K562 (cell line): ENCODE measurements around the gene CCNC. TPM values are rescaled to one million over a fixed set of nuclear protein-coding genes. Genes with fewer than 3 reads are reported as not detected.

Experiments used
- ATAC-seq: fragments of 200-7000 bp; cut with Tn5 transposase; 3 replicates; pipeline ENCODE4 v1.9.1; 2020; ENCODE audit warnings: moderate library complexity
- BruUV-seq: library from RNA; stranded (reverse); fragments of 400-500 nt; replicated peaks from 2 replicates; lab custom pipeline; 2021; lab: Mats Ljungman, UMichigan
- CTCF ChIA-PET: fragments of 300-600 bp; formaldehyde crosslinking; extraction: SDS; loops from one replicate; lab custom pipeline; 2021; ENCODE audit warnings: low intra/inter-chr PET ratio; lab: Yijun Ruan, JAX
- POLR2A ChIA-PET: fragments of 300-600, 350-650 bp; sonication (Branson Sonifier 250); formaldehyde crosslinking; extraction: SDS; loops from one replicate; lab custom pipeline; 2021; ENCODE audit warnings: antibody characterized with exemption, inconsistent platforms; lab: Yijun Ruan, JAX
- DNase-seq, 4 experiments: peaks; one replicate each; pipeline versions ENCODE4 v3.0.0 to v3.0.0-alpha.2; 2011 to 2018; ENCODE audit warnings: low spot score in 3 of 4, mixed read lengths in 3 of 4; ENCODE audit errors: extremely low read depth in 1 of 4
- FAIRE-seq: peaks from 2 replicates; lab custom pipeline; 2011; peaks lifted over from hg19 to GRCh38; lab: Jason Lieb, UNC
- H2AFZ ChIP-seq: 2 replicates; pipeline ENCODE4 v1.6.0; 2011; ENCODE audit warnings: low read depth, low read length, control low read depth, inconsistent platforms
- H3K27ac ChIP-seq: fragments of 200-600 bp; 3 replicates; pipeline ENCODE4 v1.8.0; 2011; ENCODE audit warnings: low read depth, mild to moderate bottlenecking, control low read depth, inconsistent platforms, low read length, moderate library complexity, mixed read lengths; ENCODE audit errors: extremely low read depth
- H3K27me3 ChIP-seq, 2 experiments: fragments of 300-600 bp in 1 of 2; 2 replicates in 1 of 2; 3 replicates in 1 of 2; pipeline versions ENCODE4 v1.6.0 to v1.8.0; 2011; ENCODE audit warnings: inconsistent platforms in 2 of 2, low read length in 2 of 2, mild to moderate bottlenecking in 1 of 2, mixed read lengths in 1 of 2, moderate library complexity in 1 of 2; ENCODE audit not compliant: control insufficient read depth in 2 of 2, insufficient read depth in 2 of 2
- H3K36me3 ChIP-seq: fragments of 300-600 bp; 3 replicates; pipeline ENCODE4 v1.8.0; 2011; ENCODE audit warnings: mild to moderate bottlenecking, low read length, inconsistent platforms; ENCODE audit not compliant: control insufficient read depth, insufficient read depth
- H3K4me1 ChIP-seq, 2 experiments: fragments of 200-600 bp in 1 of 2; replicated peaks in 1 of 2; 2 replicates in 1 of 2; 3 replicates in 1 of 2; pipeline versions ENCODE4 v1.5.1 to v1.8.0; 2011; ENCODE audit warnings: inconsistent platforms in 2 of 2, low read length in 2 of 2, mild to moderate bottlenecking in 1 of 2, mixed read lengths in 1 of 2, moderate library complexity in 1 of 2; ENCODE audit not compliant: control insufficient read depth in 2 of 2, insufficient read depth in 2 of 2
- H3K4me2 ChIP-seq: 2 replicates; pipeline ENCODE4 v1.6.1; 2011; ENCODE audit warnings: low read length, control low read depth, inconsistent platforms, mixed read lengths; ENCODE audit not compliant: insufficient read depth
- H3K4me3 ChIP-seq: fragments of 200-600 bp; sonication (generic), shearing (Covaris generic); 2 replicates; pipeline ENCODE4 v1.5.1; 2016; ENCODE audit warnings: control low read depth, inconsistent platforms
- H3K79me2 ChIP-seq: fragments of 200-600 bp; 3 replicates; pipeline ENCODE4 v1.8.0; 2011; ENCODE audit warnings: low read length, inconsistent platforms; ENCODE audit not compliant: control insufficient read depth, insufficient read depth
- H3K9ac ChIP-seq, 2 experiments: 2 replicates each; pipeline versions ENCODE4 v1.6.0 to v1.6.1; 2011; ENCODE audit warnings: low read depth in 2 of 2, low read length in 2 of 2, control low read depth in 1 of 2, inconsistent platforms in 1 of 2, mild to moderate bottlenecking in 1 of 2, mixed read lengths in 1 of 2; ENCODE audit not compliant: insufficient read depth in 1 of 2
- H3K9me1 ChIP-seq: one replicate; pipeline ENCODE4 v1.6.0; 2011; ENCODE audit warnings: inconsistent platforms, mild to moderate bottlenecking, low read length, moderate library complexity; ENCODE audit not compliant: control insufficient read depth, insufficient read depth
- H3K9me3 ChIP-seq: replicated peaks from 2 replicates; pipeline ENCODE4 v1.5.1; 2011; ENCODE audit warnings: low read depth, low read length, inconsistent platforms; ENCODE audit not compliant: control insufficient read depth, insufficient read depth
- H4K20me1 ChIP-seq: replicated peaks from 2 replicates; pipeline ENCODE4 v1.6.1; 2011; ENCODE audit warnings: low read length, inconsistent platforms, mixed read lengths; ENCODE audit not compliant: control insufficient read depth, insufficient read depth
- BCOR ChIP-seq: fragments of 450-650 bp; IDR thresholded peaks from 2 replicates; pipeline ENCODE4 v1.6.1; 2016
- MAZ ChIP-seq, 2 experiments: fragments of 450-650 bp in 1 of 2; sonication (generic) in 1 of 2; formaldehyde crosslinking; IDR thresholded peaks in 1 of 2; conservative IDR thresholded peaks in 1 of 2; 2 replicates each; pipeline versions ENCODE4 v1.4.0 to v1.5.0; 2020; ENCODE audit warnings: mild to moderate bottlenecking in 1 of 2, missing genetic modification reagents in 1 of 2
- PML ChIP-seq: IDR thresholded peaks from 2 replicates; pipeline ENCODE4 v1.6.1; 2012; ENCODE audit warnings: low read length, inconsistent platforms
- RBM25 ChIP-seq: fragments of 200-400 bp; formaldehyde crosslinking; IDR thresholded peaks from 2 replicates; pipeline ENCODE4 v1.6.1; 2018; ENCODE audit warnings: low read length, low read depth, moderate library complexity; ENCODE audit not compliant: severe bottlenecking
- RFX1 ChIP-seq: fragments of 450-650 bp; IDR thresholded peaks from 2 replicates; pipeline ENCODE4 v1.6.1; 2016; ENCODE audit warnings: mild to moderate bottlenecking, moderate library complexity
- ZFP36 ChIP-seq: fragments of 150-350 bp; IDR thresholded peaks from 2 replicates; pipeline ENCODE4 v1.6.1; 2018; ENCODE audit warnings: low read length, low read depth; ENCODE audit not compliant: partially characterized antibody
- WGBS: fragments of 100-300 bp; shearing (Covaris generic); methylation state at CpG from one replicate; pipeline ENCODE4 v1.1.6; 2016; ENCODE audit warnings: low coverage, mixed read lengths; ENCODE audit not compliant: insufficient coverage; ENCODE audit errors: missing lambda C conversion rate; 5-methylcytosine and 5-hydroxymethylcytosine counted together
- in situ Hi-C: fragments of 300-500 bp; cut with MboI; formaldehyde crosslinking; loops from 4 replicates; pipeline ENCODE4 v1.15.0; 2018; ENCODE audit warnings: inconsistent platforms, mixed read lengths
- intact Hi-C: fragments of 100-400 bp; cut with micrococcal nuclease; formaldehyde crosslinking; loops from 2 replicates; pipeline ENCODE4 v1.14.2; 2022
- polyA plus RNA-seq, 8 experiments: library from polyadenylated mRNA; depleted of rRNA in 4 of 8; stranded (reverse) in 5 of 8; unstranded in 3 of 8; fragments of >200 nt; fragmentation: Nextera tagmentation in 2 of 8; fragmentation: Illumina TruSeq in 1 of 8; extraction: Ambion mirVana in 2 of 8; extraction: Trizol in 1 of 8; gene quantifications; 2 replicates each; pipeline versions ENCODE4 v1.2.1 to v1.2.3, GENCODE V29; 2011 to 2014; ENCODE audit warnings: inconsistent platforms in 1 of 8, missing spikeins in 1 of 8
- total RNA-seq, 7 experiments: library from RNA; depleted of rRNA in 6 of 7; stranded (reverse); fragments of >200 nt in 6 of 7; fragmentation: Illumina TruSeq in 2 of 7; extraction: Trizol in 2 of 7; gene quantifications; 2 replicates each; pipeline versions ENCODE4 v1.2.1 to v1.2.3, GENCODE V29; 2011 to 2021; ENCODE audit warnings: low replicate concordance in 1 of 7

CCNC gene
- total and polyA plus RNA-seq, 9 of the 15 experiments (the other 6 are each of a cell fraction or from before 2014, with no cell fraction given) = 68.7 to 177 (median 99.6) TPM

DNA sequence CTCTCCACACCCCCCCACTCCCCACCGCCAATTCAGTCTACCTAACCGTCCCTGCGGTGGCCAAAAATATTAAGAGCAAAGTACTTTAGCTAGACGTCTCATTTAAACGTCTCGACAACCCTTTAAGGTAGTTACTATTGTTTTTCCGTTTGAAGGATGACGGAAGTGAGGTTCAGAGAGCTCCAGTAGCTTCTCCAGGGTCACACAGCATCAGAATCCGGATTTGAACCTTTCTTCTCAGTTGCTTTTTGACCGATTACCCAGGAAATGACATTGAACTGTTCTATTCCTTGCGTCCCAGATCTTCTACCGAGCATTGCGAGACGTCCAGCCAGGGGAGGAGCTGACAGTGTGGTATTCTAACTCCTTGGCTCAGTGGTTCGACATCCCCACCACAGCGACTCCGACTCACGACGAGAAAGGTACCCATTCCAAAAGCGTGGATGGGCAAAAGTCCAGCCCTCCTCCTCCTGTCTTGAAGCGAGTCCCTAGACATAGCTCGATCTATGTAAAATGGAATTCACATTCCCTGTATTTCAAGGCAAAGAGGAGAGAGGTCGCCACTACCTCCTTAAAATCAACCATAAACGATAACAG lies 40.5 kb upstream of the CCNC start:
- peaks cover 35 to 46% of the 10 kb centered on the region in 2 experiments for H3K27me3 ChIP-seq
- DNase-seq = no peak
- ChIA-PET POLR2A (no interaction called here), CTCF (no interaction called here)
- TF ChIP-seq PML (no peak), RBM25 (peak; percentile 65), ZFP36 (peak; percentile 42), MAZ (CRISPR knock-in tag; conservative IDR thresholded peaks at IDR 0.05 in 1 of 2, IDR thresholded peaks at IDR 0.05 in 1 of 2) (no peak), BCOR (peak; percentile 64), RFX1 (no peak)
- in situ Hi-C loops (no loop called here), intact Hi-C loops (no loop called here)
- WGBS = 54% methylated on average over 23 of the region's 24 CpGs
- H4K20me1 ChIP-seq = no peaks in the 10 kb centered on the region
- no peaks in the 10 kb centered on the region for H3K9me1 ChIP-seq
- no peak overlapping the region for H3K27ac ChIP-seq
- ATAC-seq = no peak
- no TSS peak for BruUV-seq
- no peaks in the 10 kb centered on the region for H3K9me3 ChIP-seq
- no peak overlapping the region for H3K4me2 ChIP-seq
- no peak overlapping the region for H3K4me3 ChIP-seq
- no peaks in the 10 kb centered on the region for H3K79me2 ChIP-seq
- no peak overlapping the region for H2AFZ ChIP-seq
- FAIRE-seq = no peak
- no peak overlapping the region for H3K9ac ChIP-seq
- H3K4me1 ChIP-seq = peaks cover 3 to 10% of the 10 kb centered on the region in 2 experiments; a peak in 3 of 5 replicates
- no peaks in the 10 kb centered on the region for H3K36me3 ChIP-seq
